SH-SY5Y (cell line): ENCODE data around the gene SEMA5B.

Experiments
- GATA2 ChIP-seq: IDR thresholded peaks from 2 replicates; pipeline ENCODE4 v1.6.1; 2011; ENCODE audit warnings: mild to moderate bottlenecking, low read depth, low read length
- GATA3 ChIP-seq: IDR thresholded peaks from 2 replicates; pipeline ENCODE4 v1.6.1; 2011; ENCODE audit warnings: low read depth, mild to moderate bottlenecking, low read length, moderate library complexity

GRCh38 chr3:122986693-122987179 lies 40.8 kb downstream of the SEMA5B start:
- TF ChIP-seq GATA2, result no peak
- no peak for TF ChIP-seq GATA3
